ENCODE data around the gene CDK13. TPM values are rescaled to one million over a fixed set of nuclear protein-coding genes. Genes with fewer than 3 reads are reported as not detected.

CDK13 gene
- total and polyA plus RNA-seq, 2 donors (not counting 3 experiments of a cell fraction or from before 2014, with no cell fraction given) = 24.5 to 56.7 TPM

DNA sequence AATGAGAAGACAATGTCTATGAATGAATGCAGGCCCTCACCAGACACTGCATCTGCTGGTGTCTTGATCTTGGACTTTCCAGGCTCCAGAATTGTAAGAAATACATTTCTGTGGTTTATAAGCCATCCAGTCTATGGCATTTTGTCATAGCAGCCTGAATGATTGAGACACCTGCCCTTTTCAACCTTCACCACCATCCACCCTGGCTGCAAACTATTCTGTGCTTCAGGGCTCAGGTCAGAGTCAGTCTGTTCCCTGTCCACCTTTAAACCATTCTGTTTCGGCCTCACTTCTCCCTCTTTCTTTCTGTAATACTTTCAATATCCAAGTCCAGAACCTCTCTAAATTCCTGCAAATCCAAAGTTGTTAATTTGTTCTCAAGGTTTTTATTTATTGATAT, 15.9 kb upstream of the CDK13 start:
- Histone ChIP-seq H3K4me3 (replicated peaks in 1 of 3; ENCODE audit: insufficient read depth in 1 of 3, low read depth in 1 of 3, low read length in 3 of 3) (no peak overlapping the region), H3K9me1 (replicated peaks; ENCODE audit: control insufficient read depth, extremely low read depth, insufficient read depth, low read length) (no peaks in the 10 kb centered on the region), H3K79me2 (ENCODE audit: control insufficient read depth, insufficient read depth, low read length) (no peaks in the 10 kb centered on the region), H3K4me2 (ENCODE audit: insufficient read depth, low read length) (no peak overlapping the region), H3K9ac (replicated peaks; ENCODE audit: extremely low read depth, insufficient read depth, low read length) (no peak overlapping the region), H3K9me3 (replicated peaks; ENCODE audit: control insufficient read depth, insufficient read depth, low read length) (no peaks in the 10 kb centered on the region), H4K20me1 (replicated peaks; ENCODE audit: control insufficient read depth, extremely low read depth, insufficient read depth, low read length) (no peaks in the 10 kb centered on the region), H2AFZ (ENCODE audit: low read depth, low read length) (no peak overlapping the region), H3K4me1 (ENCODE audit: control insufficient read depth, extremely low read depth, insufficient read depth, low read length) (no peaks in the 10 kb centered on the region), H3K27me3 (ENCODE audit: control insufficient read depth in 2 of 2, insufficient read depth in 2 of 2, low read length in 2 of 2) (peaks cover 0 to 2% of the 10 kb centered on the region in 2 experiments), H3K36me3 (ENCODE audit: control insufficient read depth in 2 of 2, extremely low read depth in 1 of 2, insufficient read depth in 2 of 2, low read length in 2 of 2) (no peaks in the 10 kb centered on the region), H3K27ac (ENCODE audit: insufficient read depth, low read depth, low read length) (no peak overlapping the region)
- DNase-seq (ENCODE audit: low read depth, low spot score) (no peak), FAIRE-seq (no peak)
- ChIA-PET CTCF (no interaction called here), POLR2A (no interaction called here)
- dilution Hi-C loops (cut with MboI; ENCODE audit: extremely low pct_ligation_motif_present, low sequenced_read_pairs) = no loop called here
- no TSS peak for BruUV-seq (replicated peaks)
- TF ChIP-seq, protein P1, sequence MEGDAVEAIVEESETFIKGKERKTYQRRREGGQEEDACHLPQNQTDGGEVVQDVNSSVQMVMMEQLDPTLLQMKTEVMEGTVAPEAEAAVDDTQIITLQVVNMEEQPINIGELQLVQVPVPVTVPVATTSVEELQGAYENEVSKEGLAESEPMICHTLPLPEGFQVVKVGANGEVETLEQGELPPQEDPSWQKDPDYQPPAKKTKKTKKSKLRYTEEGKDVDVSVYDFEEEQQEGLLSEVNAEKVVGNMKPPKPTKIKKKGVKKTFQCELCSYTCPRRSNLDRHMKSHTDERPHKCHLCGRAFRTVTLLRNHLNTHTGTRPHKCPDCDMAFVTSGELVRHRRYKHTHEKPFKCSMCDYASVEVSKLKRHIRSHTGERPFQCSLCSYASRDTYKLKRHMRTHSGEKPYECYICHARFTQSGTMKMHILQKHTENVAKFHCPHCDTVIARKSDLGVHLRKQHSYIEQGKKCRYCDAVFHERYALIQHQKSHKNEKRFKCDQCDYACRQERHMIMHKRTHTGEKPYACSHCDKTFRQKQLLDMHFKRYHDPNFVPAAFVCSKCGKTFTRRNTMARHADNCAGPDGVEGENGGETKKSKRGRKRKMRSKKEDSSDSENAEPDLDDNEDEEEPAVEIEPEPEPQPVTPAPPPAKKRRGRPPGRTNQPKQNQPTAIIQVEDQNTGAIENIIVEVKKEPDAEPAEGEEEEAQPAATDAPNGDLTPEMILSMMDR (IDR thresholded peaks at IDR 0.05; ENCODE audit: extremely low read depth in 1 of 2, insufficient read depth in 1 of 2, low read depth in 1 of 2, low read length in 2 of 2) = no peak
- TF ChIP-seq EZH2 (IDR thresholded peaks at IDR 0.05; ENCODE audit: borderline replicate concordance, low read depth, low read length, severe bottlenecking) = no peak
- TF ChIP-seq, protein P2, sequence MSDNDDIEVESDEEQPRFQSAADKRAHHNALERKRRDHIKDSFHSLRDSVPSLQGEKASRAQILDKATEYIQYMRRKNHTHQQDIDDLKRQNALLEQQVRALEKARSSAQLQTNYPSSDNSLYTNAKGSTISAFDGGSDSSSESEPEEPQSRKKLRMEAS (IDR thresholded peaks at IDR 0.05; ENCODE audit: insufficient read depth, insufficient read length) = no peak
- TF ChIP-seq POLR2A (IDR thresholded peaks at IDR 0.05; ENCODE audit: low read depth, low read length) = no peak
- no peak for TF ChIP-seq JUN (IDR thresholded peaks at IDR 0.05; ENCODE audit: borderline replicate concordance, insufficient read depth, insufficient read length, low read depth)
- no peak for TF ChIP-seq POLR2AphosphoS5 (IDR thresholded peaks at IDR 0.05; ENCODE audit: insufficient read depth, low read depth, low read length)
- TF ChIP-seq MYC (IDR thresholded peaks at IDR 0.05; ENCODE audit: low read depth, low read length) = no peak
- TF ChIP-seq GATA2 (IDR thresholded peaks at IDR 0.05; ENCODE audit: insufficient read depth, insufficient read length, low read depth, low read length) = no peak
- TF ChIP-seq FOS (IDR thresholded peaks at IDR 0.05; ENCODE audit: borderline replicate concordance, insufficient read depth, low read length) = no peak
- intact Hi-C loops (cut with micrococcal nuclease) = no loop called here
